T-helper 2 cell (primary cell): ENCODE data around the gene FOXP3.
"Not testable (repeated sequence)": the region's sequence is repeated elsewhere in the genome, so short reads cannot be mapped to it uniquely, and the experiment has no call there.

ENCODE experiments used
- DNase-seq, 5 experiments: peaks; one replicate each; pipeline versions ENCODE4 v3.0.0 to v3.0.0-alpha.2; 2012 to 2022
- total RNA-seq, 2 donors: gene quantifications; one replicate each; lab custom pipeline; 2026; lab: John Stamatoyannopoulos, UW

The FOXP3 gene
- total RNA-seq = 5.9 to 14.9 reads per million in 2 donors

GRCh38 chrX:49264460-49264859 lies at the start of gene FOXP3:
Gene FOXP3 (minus strand): TSS chrX:49264710. CDS start chrX:49258505, 6,205 bp downstream.
- DNase-seq = no peak

GRCh38 chrX:49312176-49312575 lies 47.7 kb upstream of the FOXP3 start:
- no peak for DNase-seq

GRCh38 chrX:49310371-49310770 lies 45.9 kb upstream of the FOXP3 start:
- DNase-seq = no peak

- DNase-seq = peak in 2 of 5 experiments; percentile 17 to 41
Measured at GRCh38 chrX:49309401-49309981, 45.0 kb upstream of the FOXP3 start.

GRCh38 chrX:49308604-49309269 lies 44.2 kb upstream of the FOXP3 start:
- DNase-seq = peak in 2 of 5 experiments; percentile 16 to 32

- not testable (repeated sequence) for DNase-seq
Measured at GRCh38 chrX:49307775-49308174, 43.3 kb upstream of the FOXP3 start.

- DNase-seq = no peak
Measured at GRCh38 chrX:49303346-49303745, 38.8 kb upstream of the FOXP3 start, which contains the start of gene GAGE10. Gene GAGE10 (plus strand): TSS chrX:49303646. CDS start chrX:49304860, 1,214 bp downstream.

- no peak for DNase-seq
Measured at GRCh38 chrX:49300703-49301102, 36.2 kb upstream of the FOXP3 start.

GRCh38 chrX:49299293-49299692 lies 34.8 kb upstream of the FOXP3 start:
- DNase-seq = not testable (repeated sequence)

GRCh38 chrX:49292400-49293362 lies 28.2 kb upstream of the FOXP3 start:
- no peak for DNase-seq

GRCh38 chrX:49291615-49292337 lies 27.3 kb upstream of the FOXP3 start:
- DNase-seq = peak; percentile 26 to 67 (median 49)

GRCh38 chrX:49290215-49290614 lies 25.7 kb upstream of the FOXP3 start:
- DNase-seq = no peak

- peak in 1 of 5 experiments; percentile 75 for DNase-seq
Measured at GRCh38 chrX:49287665-49288064, 23.2 kb upstream of the FOXP3 start.

- no peak for DNase-seq
Measured at GRCh38 chrX:49286581-49286980, 22.1 kb upstream of the FOXP3 start.

- no peak for DNase-seq
Measured at GRCh38 chrX:49286136-49286535, 21.6 kb upstream of the FOXP3 start.

GRCh38 chrX:49284212-49284611 lies 19.7 kb upstream of the FOXP3 start:
- DNase-seq = no peak

GRCh38 chrX:49282647-49283011 lies 18.1 kb upstream of the FOXP3 start:
- no peak for DNase-seq

GRCh38 chrX:49278081-49278480 lies 13.6 kb upstream of the FOXP3 start:
- DNase-seq = no peak

GRCh38 chrX:49277535-49277830 lies 13.0 kb upstream of the FOXP3 start:
- peak in 1 of 5 experiments; percentile 38 for DNase-seq

- DNase-seq = peak in 1 of 5 experiments; percentile 46
Measured at GRCh38 chrX:49276671-49277534, 12.4 kb upstream of the FOXP3 start.

GRCh38 chrX:49276207-49276606 lies 11.7 kb upstream of the FOXP3 start:
- no peak for DNase-seq
